K562 (cell line): ENCODE measurements around the gene FRMD1. TPM values are rescaled to one million over a fixed set of nuclear protein-coding genes. Genes with fewer than 3 reads are reported as not detected.

Source experiments
- ATF6 ChIP-seq: sonication (generic); formaldehyde crosslinking; IDR thresholded peaks from 2 replicates; pipeline ENCODE4 v1.4.0; 2020; ENCODE audit warnings: mild to moderate bottlenecking, missing genetic modification reagents
- NCOA4 ChIP-seq: fragments of 450-650 bp; IDR thresholded peaks from 2 replicates; pipeline ENCODE4 v1.6.1; 2018; ENCODE audit warnings: mild to moderate bottlenecking; ENCODE audit not compliant: partially characterized antibody
- NCOR1 ChIP-seq: fragments of 450-650 bp; IDR thresholded peaks from 2 replicates; pipeline ENCODE4 v1.6.1; 2016; ENCODE audit warnings: mild to moderate bottlenecking, moderate library complexity
- PRDM10 ChIP-seq: fragments of 450-650 bp; IDR thresholded peaks from 2 replicates; pipeline ENCODE4 v1.6.1; 2018; ENCODE audit not compliant: partially characterized antibody
- RFX1 ChIP-seq: fragments of 450-650 bp; IDR thresholded peaks from 2 replicates; pipeline ENCODE4 v1.6.1; 2016; ENCODE audit warnings: mild to moderate bottlenecking, moderate library complexity
- ZNF253 ChIP-seq: fragments of 250-450 bp; sonication (Bioruptor Pico); conservative IDR thresholded peaks from 2 replicates; pipeline ENCODE4 v1.6.1; 2021; ENCODE audit warnings: mild to moderate bottlenecking
- ZNF655 ChIP-seq: fragments of 250-450 bp; sonication (Bioruptor Pico); IDR thresholded peaks from 2 replicates; pipeline ENCODE4 v1.5.0; 2021
- ZNF766 ChIP-seq: fragments of 200-800 bp; sonication (Bioruptor generic); conservative IDR thresholded peaks from 2 replicates; pipeline ENCODE4 v1.6.1; 2016; ENCODE audit warnings: missing genetic modification characterization, missing compliant biosample characterization
- polyA plus RNA-seq, 8 experiments: library from polyadenylated mRNA; depleted of rRNA in 4 of 8; stranded (reverse) in 5 of 8; unstranded in 3 of 8; fragments of >200 nt; fragmentation: Nextera tagmentation in 2 of 8; fragmentation: Illumina TruSeq in 1 of 8; extraction: Ambion mirVana in 2 of 8; extraction: Trizol in 1 of 8; gene quantifications; 2 replicates each; pipeline versions ENCODE4 v1.2.1 to v1.2.3, GENCODE V29; 2011 to 2014; ENCODE audit warnings: inconsistent platforms in 1 of 8, missing spikeins in 1 of 8
- total RNA-seq, 7 experiments: library from RNA; depleted of rRNA in 6 of 7; stranded (reverse); fragments of >200 nt in 6 of 7; fragmentation: Illumina TruSeq in 2 of 7; extraction: Trizol in 2 of 7; gene quantifications; 2 replicates each; pipeline versions ENCODE4 v1.2.1 to v1.2.3, GENCODE V29; 2011 to 2021; ENCODE audit warnings: low replicate concordance in 1 of 7

The FRMD1 gene
- total and polyA plus RNA-seq, 9 of the 15 experiments (the other 6 are each of a cell fraction or from before 2014, with no cell fraction given), result 0.01 to 0.04 (median 0.01) TPM; not detected in 6

DNA sequence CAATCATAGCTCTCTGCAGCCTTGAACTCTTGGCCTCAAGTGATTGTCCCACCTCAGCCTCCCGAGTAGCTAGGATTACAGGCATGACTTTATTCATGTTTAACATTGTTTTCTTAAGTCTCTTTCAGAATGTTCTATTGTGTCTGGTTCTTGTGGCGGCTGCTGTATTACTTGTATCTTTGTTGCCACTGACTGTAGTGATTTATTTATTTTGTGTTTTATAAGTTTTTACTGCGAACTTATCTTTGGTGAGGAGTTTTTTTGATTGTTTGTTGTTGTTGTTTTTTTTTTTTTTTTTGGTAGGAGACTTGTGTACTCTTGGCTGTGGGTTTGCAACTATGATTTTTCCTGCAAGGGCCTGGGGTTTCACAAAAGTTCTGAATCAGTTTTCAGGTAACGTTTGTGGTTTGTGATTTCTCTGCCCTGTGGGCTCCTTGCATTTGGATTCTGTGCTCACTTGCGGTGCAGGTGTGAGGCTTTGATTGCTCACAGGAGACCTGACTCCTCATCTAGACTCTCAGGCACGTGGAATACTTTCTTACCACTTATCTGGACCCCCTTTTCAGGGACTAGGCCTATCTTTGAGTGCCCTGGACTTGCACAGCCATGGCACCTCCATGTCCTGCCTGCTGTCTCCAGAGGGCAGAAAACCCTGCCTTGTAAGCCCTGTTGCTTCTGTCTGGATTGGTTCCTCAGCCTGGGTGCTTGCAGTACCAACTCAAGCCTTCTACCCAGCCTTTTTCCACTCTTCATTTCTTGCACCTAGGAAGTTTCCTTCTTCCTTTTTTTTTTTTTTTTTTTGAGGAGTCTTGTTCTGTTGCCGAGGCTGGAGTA is 56.3 kb downstream of the FRMD1 start (continued):
- TF ChIP-seq ZNF253 (CRISPR knock-in tag) (no peak), NCOR1 (no peak), RFX1 (no peak), ATF6 (no peak), ZNF766 (CRISPR knock-in tag) (no peak), PRDM10 (no peak), ZNF655 (CRISPR knock-in tag) (no peak), NCOA4 (no peak)
- TF ChIP-seq, all 486 proteins: peak for 0
